Ammon's horn (tissue), 1 donor: Measurements from ENCODE around the gene EYA4.

Experiments
- DNase-seq: peaks from one replicate; pipeline ENCODE4 v3.0.0-alpha.2; 2016; ENCODE audit warnings: low spot score

EYA4 gene

DNA sequence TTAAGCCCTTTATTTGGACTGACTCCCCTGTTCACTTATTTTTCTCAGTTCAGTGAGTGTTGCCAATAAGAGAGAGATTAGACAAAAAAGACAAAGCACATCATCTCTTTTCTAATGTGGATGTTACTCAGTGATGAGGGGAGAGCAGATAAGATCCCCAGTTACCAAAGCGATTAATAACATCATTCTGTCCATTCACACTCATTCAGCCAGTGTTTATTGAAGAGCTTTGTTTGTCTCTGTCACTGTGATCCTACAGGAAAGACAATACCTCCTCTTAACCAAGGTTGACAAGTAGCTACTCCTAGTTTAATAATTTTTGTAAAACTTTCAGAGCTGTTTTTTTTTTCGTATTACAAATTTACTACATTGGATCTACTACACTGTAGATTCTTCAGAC lies 163.0 kb downstream of the EYA4 start:
- no peak for DNase-seq

DNA sequence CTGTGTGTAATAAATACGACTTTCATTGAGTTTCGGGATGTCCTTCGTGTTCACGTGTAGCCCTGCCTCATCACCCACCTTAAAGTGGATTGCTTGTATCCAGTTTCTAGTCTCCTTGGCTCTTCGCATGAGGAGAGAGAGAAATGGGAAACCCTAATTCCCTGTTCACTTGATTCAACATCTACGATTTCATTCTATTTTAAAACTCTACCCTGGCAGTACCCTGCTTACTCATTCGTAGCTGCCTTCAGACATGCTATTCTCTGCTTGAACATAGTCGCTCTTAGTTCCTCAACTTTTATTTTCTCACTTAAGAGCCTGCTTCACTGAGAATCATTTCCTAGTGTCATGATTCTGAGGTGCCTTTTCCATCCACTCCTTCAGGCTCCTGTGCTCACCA lies 163.6 kb downstream of the EYA4 start:
- no peak for DNase-seq

DNA sequence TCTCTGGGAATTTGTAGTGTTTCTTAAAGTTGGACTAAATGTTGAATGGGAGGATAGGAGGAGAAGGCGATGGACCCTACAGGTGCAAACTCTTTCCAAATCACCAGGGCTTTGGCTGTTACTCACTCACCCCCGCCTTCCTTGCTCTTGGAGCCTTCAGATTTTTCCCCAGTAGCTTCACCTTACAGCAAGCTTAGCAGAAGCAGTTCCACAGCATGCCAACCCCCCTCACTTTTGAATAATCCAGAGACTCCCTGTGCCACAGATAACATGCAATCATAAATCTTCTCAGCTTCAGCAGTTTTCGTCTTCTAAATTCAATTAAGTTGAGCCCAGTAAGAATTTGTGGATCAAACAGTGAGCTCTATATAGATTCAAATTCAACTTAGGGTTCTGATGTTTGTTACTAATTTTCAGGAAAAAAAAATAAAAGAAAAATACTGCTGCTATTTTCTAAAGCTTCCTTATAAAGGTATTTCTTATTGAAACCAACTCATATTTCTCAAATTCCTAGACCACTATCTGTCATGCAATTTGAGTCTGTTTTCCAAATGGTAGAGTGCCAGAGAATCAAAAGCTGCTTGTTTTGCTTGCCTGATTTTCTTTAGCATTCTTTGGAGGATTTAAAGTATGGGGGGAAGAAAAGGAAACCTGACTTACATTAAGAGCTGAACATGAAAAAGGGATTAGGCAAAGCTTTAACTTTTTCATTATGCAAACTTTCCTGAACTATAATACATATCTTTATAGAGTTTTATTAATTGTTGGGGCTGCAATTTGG lies 166.4 kb downstream of the EYA4 start:
- DNase-seq, result no peak

DNA sequence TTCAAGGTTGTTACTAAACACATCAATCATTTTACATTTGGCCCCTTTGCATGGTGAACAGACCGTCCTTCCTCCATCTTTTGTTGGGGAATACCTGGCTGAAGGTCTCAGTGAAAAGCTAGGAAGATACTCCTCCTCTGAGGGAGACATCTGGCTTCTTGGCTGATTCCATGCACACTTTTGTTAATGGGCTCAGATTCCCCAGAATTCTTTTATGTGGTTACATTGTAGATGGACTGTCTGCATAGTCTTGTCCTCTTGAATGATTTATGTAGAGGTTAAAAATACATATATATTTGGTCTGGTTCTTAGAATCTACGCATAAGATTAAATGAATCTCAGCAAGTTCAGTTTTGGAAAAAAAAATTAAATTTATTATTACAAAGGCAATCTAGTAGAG lies 167.0 kb downstream of the EYA4 start:
- DNase-seq, result no peak

DNA sequence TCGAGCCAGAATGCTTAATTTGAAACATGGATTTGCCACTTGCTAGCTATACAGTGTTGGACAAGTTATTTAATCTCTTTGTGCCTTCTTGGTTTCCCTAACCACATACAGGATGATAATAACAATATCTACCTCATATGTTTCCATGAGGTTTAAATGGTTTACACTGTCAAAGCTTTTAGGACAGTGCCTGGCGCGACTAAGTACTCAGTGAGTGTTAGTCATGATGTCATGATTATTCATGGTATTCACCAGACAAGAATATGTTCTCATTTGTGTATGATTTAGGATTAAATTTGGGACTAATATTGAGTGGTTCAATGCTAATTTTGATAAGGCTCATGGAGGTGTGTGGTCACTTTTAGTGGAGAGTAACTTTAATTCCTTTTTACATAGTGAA lies 167.4 kb downstream of the EYA4 start:
- DNase-seq, result no peak

DNA sequence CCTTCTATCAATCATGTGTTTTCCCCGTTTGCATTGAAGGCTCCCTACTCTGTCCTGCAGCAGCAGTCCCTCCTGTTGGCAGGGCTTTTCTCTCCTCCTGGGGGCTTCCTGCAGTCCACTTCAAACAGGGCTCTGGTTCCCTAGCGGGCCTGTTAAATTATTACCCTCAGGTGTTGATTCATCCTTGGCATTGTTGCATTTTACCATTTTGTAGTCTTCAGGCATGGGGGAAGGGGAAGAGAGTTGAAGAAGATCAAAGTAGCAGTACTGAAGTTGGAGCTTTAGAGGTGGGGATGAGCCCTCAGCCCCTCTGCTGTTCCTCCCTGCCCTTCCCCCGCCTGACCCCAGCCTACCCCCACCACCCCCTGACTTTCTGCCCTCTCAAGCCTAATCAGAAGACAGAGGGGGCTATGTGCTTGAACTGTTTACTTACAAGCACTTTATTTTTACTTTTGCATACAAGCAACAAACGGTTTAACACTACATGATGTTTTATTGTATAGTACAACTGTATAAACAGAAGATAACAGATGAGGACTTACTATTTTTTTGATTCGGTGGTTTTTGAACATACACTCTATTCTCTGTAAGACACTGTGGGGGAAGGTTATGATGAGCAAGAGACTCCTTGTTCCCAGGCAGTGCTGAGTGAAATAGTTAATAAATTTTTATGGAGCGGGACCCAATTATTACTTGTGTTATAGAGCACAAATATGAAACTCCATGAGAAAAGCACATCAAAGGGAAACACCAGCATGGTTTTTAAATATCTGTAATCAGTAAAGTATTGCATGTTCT lies 169.7 kb downstream of the EYA4 start:
- no peak for DNase-seq

DNA sequence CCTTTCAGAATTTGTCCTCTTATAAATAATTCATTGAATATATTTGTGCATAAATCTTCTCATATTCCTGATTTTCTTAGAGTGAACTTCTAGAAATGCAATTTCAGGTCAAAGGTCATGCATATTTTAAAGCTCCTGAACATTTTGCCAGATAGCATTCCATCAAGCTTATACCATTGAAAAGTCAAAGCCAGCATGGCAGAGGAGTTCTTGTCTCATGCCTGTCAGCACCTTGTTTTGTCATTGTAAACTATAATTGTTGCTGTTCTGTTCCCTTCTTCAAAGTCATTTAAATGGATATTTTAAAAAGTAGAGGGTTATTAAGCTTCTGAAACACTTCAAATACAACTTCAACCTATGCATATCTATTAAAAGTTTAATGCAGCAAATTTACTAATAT lies 170.6 kb downstream of the EYA4 start:
- DNase-seq, result no peak

DNA sequence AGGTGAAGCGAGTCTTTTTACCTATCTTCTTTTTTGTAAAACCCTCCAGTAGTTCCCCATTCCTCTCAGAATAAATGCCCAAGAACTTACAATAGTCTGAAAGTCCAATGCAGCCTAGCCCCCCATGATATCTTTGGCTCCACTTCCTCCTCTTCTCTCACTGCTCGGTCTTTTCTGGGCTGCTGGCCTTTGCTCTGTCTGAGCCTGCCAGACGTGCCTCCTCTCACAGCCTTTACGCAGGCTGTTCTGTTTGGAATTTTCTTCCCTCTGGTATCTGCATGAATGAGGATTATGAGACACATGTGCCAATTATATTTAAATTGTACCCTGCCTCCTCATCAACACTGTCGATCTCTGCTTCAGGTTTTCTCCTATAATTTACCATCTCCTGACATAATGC lies 174.1 kb downstream of the EYA4 start:
- DNase-seq, result no peak

DNA sequence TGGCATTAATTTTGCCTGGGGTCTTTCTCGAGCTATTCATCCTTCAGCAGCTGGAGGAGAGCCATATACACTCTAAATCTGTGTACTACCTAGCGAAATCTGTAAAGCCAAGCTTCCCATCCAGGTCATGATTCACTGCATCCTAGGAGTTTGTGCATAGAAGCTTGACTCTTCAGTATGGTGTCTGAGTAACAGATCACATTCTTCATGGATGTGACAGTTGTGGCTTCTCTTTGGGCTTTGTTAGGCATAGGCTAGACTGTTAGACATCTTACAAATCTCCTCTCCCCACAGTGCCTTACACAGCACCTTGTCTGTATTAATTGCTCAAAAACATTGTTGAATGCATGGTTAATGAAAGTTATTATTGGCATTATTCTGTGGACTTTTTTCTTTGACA lies 177.0 kb downstream of the EYA4 start:
- DNase-seq, result no peak

DNA sequence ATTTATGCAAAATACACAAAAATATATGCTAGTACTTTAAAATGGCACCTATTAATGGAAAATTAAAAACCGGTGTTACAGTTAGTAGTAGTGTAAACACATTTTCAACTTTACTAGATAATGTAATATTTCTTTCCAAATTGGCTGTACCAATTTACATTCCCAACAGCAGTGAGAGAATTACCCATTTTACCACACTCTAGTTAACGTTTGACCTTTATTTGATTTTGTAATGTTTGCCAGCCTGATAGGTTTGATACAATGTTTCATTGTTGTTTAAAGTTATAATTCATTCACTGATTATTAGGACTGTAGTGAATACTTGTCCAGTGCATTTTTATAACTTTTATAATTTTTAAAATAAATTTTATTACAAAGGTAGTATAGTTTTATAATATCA lies 182.1 kb downstream of the EYA4 start:
- DNase-seq, result no peak

DNA sequence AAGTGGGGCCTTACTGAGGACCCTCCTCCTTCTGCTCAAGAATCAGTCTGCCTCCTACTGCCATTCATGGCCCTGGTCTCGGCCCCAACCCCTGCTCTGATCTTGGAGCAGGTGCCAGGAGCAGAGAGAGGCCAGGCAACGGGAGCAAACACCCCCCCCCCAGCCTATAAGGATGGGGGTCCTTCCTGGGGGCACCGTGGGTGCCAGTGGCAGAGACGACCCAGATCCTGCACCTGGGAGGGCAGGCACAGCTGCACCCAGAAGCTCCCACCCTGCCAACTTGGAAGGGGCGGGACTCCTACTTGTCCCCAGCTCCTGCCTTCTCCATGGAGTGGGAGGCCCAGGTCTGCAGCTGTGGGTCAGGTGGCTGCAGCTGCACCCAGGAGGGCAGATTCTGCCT lies 183.2 kb downstream of the EYA4 start:
- no peak for DNase-seq

DNA sequence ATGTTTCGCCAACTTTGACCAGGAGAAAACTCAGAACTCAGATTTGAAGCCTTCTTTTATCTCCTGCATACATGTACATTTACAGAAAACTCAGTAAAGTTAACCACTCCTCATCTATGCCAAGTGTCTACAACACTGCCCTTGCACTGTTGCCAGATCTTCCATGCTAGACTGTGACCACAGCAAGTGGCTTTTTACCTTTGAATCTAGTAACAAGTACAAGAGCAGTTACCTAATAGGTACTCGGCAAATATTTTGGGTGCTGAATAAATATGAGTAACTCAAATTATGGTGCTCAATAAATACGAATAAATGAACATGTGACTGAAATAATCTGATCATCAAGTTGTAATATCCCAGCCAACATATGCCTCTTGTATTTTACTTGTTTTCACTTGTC lies 184.9 kb downstream of the EYA4 start:
- no peak for DNase-seq

DNA sequence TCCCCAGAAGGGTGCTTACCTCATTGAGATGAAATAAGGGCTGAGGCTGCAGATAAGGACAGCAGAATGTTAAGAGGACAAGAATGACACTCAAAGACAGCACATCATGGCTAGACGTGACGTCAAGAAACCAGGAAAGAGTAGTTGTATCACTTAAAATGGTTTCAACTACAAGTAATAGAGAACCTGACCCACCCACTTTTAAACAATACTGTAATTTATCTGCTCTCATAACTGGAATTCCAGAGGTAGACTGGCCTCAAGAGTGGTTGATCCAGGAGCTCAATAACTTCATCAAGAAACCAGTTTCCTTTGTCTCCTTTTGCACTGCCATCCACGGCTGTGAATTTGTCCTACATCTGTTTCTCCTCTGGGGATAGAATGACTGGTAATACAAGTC lies 187.1 kb downstream of the EYA4 start:
- DNase-seq, result no peak

DNA sequence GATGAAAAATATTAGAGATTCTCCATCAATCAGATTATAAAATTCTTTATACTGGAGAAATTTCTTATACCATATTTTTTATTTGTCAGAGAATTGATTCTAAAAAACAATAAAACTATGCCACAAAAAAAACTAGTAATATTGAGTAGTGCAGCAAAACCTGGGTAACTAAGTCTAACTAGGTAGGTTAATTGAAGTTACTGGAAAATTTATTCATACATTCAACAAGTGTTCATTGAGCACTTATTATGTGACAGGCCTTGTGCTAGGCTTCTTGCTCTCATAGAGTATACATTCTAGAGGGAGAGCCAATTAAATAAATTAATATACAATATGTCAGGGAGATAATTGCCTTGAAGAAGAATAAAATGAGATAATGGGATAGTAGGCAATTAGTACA lies 189.4 kb downstream of the EYA4 start:
- no peak for DNase-seq

DNA sequence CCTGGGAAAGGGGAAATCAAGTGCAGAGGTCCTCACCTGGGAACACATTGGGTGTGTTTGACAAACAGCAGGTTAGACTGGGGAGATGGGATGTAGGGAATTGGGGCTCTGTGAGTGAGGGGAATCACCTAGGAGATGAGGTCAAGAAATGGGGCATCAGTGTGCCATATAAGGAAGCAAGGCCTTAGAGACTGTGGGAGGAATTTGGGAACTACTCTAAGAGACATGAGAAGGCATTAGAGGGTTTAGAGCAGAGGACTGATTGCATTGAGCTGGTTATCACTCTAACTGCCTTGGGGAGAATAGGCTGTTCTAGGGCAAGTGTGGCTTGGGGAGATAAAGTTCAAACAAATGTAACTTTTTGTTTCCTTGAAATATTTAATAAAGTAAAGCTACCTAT lies 189.9 kb downstream of the EYA4 start:
- no peak for DNase-seq

DNA sequence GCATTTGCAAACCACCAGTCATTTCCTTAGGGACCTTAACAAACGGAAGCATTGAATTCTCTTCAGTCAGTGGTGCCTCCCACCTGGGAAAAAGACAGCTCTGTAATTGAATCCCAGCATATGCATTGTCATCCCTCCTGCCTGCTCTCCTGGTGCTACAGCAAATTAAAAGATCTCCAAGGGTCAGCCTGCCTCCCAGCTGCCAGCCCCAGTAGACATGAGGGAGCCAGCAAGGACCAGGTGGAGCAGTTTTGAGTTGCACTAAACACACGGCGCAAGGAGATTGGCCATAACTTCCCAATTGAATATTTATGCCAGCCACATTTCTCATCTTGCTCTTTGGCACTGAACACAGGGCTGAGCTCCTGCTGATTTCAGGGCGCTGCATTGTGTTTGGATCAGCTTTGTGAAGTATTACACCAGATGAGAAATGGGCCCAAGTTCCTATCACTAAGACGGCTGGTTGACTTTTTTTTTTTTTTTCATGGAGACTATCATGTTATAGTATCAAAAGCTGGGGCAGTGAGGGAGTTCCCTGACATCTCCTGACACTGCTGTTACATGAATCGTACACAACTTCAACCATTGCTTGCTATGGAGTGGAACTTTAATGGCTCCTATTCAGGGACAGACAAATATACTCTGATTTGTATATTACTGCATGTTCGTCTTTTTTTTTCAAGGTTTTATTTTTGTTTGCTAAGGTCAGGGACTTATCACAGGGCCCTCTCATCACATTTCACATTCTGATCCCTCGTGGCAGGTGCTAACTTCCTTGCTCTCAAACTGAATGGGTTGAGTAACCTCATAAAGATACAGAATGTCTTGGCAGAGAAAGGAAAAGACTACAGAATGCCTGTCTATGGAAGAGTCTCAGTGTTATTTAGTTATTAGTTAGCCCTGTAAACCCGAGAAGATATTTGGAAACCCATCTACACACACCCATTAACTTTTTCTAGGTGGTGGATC lies 191.1 kb downstream of the EYA4 start:
- DNase-seq, result no peak

DNA sequence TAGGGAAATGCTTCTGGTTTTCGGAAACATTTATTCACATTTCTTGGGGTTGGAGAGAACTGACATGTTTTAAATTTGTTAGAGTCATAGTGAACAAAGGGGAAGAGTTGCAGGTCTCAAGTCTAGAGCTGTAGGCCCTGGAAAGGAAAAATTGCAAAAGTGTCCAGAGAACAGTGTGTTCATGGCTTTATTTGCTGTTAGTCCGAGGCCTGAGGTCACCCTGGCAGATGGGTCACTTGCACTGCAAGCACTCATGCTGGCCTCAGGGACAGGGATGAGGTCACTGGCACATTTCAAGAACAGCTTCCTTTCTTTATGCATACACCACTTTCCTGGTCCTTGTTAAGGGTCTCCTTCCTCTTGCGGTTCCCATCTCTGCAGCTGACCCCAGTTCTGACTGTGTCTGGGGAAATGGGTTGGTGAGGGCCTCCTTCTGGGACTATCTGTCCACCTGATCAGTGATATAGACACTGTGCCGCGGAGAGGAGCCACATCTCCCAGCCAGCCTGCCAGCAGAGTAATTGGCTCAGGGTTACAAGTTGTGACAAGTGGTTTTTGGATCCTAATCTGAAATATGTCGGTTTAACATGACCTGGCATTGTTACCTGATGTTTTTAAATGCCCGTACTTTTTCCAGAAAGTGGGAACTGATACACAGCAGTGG lies 194.0 kb downstream of the EYA4 start:
- DNase-seq, result no peak

DNA sequence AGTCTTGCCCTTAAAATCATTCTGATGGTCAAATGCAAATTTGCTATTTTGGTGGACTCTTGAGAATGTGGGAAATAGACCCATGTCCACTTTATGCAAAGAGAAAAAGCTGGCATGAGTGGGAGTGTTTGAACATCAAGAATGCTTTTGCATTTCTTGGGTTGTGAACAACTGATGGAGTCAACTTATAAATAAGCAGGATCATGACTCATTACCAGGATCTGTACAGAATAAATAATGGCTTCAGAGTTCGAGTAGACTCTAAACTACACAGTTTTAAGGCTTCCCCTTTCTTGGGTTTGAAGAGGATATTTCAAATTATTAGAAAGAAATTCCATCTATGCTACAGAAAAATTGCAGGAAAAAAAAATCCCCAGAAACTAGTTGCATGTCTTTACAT lies 195.5 kb downstream of the EYA4 start:
- no peak for DNase-seq

DNA sequence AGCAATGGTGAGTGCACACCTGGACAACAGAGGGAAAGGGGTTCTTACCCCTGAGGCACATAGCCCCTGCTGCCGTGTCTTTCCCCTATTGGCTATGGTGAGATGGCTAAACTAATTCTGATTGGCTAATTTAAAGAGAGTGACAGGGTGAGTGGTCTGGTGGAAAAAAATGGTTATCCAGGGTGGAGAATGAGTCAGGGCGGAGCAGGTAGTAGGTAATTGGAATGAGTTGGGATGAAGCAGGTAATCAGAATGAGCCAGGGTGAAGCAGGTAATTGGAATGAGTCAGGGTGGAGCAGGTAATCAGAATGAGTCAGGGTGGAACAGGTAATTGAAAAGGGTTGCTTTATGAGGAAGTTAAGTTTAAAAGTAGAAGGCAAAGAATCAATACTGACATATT lies 200.3 kb downstream of the EYA4 start:
- DNase-seq, result no peak

DNA sequence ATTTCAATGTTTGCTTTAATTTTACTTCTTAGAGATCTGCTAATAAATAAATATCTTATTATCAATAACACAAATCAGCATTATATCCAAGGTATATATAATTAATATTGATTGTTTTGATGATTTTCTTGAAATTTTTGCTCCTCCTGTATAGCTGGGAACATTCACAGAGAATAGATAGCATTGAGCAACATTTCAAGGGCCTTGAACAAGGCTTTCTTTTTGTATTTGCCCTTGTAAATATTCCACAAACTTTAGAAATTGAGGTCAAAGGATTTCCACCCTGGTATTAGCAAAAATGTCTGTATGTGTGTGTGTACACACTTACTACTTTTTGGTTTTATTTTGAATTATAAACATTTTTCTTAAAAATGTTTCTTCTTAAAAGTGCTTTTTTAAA lies 205.6 kb downstream of the EYA4 start:
- DNase-seq, result no peak

DNA sequence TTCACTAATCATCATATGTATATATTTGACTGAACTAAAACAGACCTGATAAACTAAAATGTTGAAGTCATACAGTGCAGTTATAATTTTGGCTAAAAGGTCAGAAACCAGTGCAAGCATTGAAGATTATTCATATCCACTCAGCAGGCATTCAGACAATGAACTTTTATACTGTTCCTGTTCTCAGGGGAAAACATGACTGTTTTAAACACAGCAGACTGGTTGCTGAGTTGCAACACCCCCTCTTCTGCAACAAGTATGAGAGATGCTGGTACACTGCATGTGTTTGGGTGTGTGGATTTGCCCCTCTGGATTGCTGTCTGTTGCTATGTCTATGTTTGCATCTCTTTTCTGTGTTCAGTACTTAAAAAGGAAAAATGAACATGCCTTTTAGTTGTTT lies 206.8 kb downstream of the EYA4 start:
- DNase-seq, result peak; percentile 29

DNA sequence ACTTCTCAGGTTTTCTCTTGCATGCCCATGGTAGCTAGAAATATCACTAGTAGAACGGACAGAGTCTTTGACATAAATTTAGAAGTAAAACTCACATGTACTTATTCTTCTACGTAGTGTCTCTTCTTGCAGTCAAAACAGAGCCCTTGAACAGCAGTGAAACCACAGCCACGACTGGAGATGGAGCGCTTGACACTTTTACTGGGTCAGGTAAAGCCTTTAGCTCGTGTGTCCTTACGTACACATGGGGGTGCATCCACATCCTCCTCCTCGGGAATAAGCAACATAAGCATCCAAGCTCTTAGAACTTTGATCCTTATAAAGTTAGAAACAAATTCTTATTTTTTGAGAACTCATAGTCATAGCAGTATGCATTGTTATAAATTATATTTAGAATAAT lies 215.3 kb downstream of the EYA4 start:
- no peak for DNase-seq
